Erythroblast (primary cell): ENCODE measurements around the gene MTIF3.

Experiments
- GATA1 ChIP-seq: IDR thresholded peaks from 2 replicates; pipeline ENCODE4 v1.6.1; 2011; ENCODE audit warnings: low read depth, mild to moderate bottlenecking, control low read depth, low read length, moderate library complexity
- POLR2A ChIP-seq: IDR thresholded peaks from 2 replicates; pipeline ENCODE4 v1.6.1; 2011; ENCODE audit warnings: mild to moderate bottlenecking, low read length

DNA sequence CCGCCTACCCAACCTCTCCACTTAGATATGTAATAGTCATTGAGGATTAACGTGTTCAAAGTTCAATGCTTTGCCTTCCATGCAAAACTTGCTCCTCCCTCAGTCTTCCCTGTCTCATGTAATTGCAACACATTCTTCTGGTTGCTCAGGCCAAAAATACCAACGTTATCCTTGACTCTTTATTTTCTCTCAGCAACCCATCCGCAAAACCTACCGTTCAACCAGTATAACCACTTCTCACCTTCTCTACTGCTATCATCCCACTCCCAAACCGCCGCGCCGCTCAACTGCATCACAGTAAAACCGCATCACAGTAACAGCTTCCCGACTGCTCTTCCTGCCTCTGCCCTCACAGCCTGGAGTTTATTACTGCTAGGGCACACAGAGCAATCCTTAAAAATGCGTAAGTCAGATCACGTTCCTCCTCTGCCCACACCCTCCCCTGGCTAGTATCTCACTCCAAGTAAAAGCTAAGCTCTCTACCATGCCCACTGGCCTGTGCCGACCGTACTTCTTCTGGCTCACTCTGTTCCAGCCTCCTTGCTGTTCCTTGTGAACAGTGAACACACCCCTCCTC is 8.2 kb downstream of the MTIF3 start:
- no peak for TF ChIP-seq POLR2A
- TF ChIP-seq GATA1, result no peak
